HEK293T (cell line): ENCODE measurements around the gene IGFBP6.

Source experiments
- CTCF ChIA-PET: fragments of 350-600 bp; formaldehyde crosslinking; extraction: SDS; loops from one replicate; lab custom pipeline; 2021; ENCODE audit warnings: antibody characterized with exemption, inconsistent platforms; lab: Yijun Ruan, JAX
- POLR2A ChIA-PET: fragments of 350-600 bp; formaldehyde crosslinking; extraction: SDS; loops from one replicate; lab custom pipeline; 2020; ENCODE audit warnings: antibody characterized with exemption, inconsistent platforms; lab: Yijun Ruan, JAX
- DNase-seq: peaks from one replicate; pipeline ENCODE4 v3.0.0; 2012; ENCODE audit warnings: mixed read lengths; ENCODE audit errors: extremely low spot score
- ARNT ChIP-seq: fragments of 450-650 bp; IDR thresholded peaks from 2 replicates; pipeline ENCODE4 v1.6.1; 2017; ENCODE audit warnings: mild to moderate bottlenecking
- BHLHE40 ChIP-seq: fragments of 450-650 bp; IDR thresholded peaks from 2 replicates; pipeline ENCODE4 v1.6.1; 2016; ENCODE audit warnings: mild to moderate bottlenecking, moderate library complexity, borderline replicate concordance
- CTBP1 ChIP-seq: fragments of 450-650 bp; IDR thresholded peaks from 2 replicates; pipeline ENCODE4 v1.6.1; 2016; ENCODE audit warnings: borderline replicate concordance
- ELF4 ChIP-seq: fragments of 450-650 bp; IDR thresholded peaks from 2 replicates; pipeline ENCODE4 v1.6.1; 2017; ENCODE audit warnings: antibody characterized with exemption
- FOXA1 ChIP-seq: fragments of 450-650 bp; IDR thresholded peaks from 2 replicates; pipeline ENCODE4 v1.6.1; 2016; ENCODE audit warnings: mild to moderate bottlenecking
- FOXK2 ChIP-seq: fragments of 450-650 bp; IDR thresholded peaks from 2 replicates; pipeline ENCODE4 v1.6.1; 2016; ENCODE audit warnings: mild to moderate bottlenecking
- FOXM1 ChIP-seq: fragments of 450-650 bp; IDR thresholded peaks from 2 replicates; pipeline ENCODE4 v1.6.1; 2017; ENCODE audit warnings: mild to moderate bottlenecking, borderline replicate concordance
- HDGF ChIP-seq: fragments of 450-650 bp; IDR thresholded peaks from 2 replicates; pipeline ENCODE4 v1.6.1; 2017; ENCODE audit warnings: antibody characterized with exemption, borderline replicate concordance
- L3MBTL2 ChIP-seq: fragments of 450-650 bp; conservative IDR thresholded peaks from 2 replicates; pipeline ENCODE4 v1.6.1; 2016; ENCODE audit warnings: mild to moderate bottlenecking
- LEF1 ChIP-seq: fragments of 450-650 bp; IDR thresholded peaks from 2 replicates; pipeline ENCODE4 v1.6.1; 2017; ENCODE audit warnings: mild to moderate bottlenecking, borderline replicate concordance
- NFRKB ChIP-seq: fragments of 450-650 bp; IDR thresholded peaks from 2 replicates; pipeline ENCODE4 v1.6.1; 2016; ENCODE audit warnings: mild to moderate bottlenecking, moderate library complexity
- PKNOX1 ChIP-seq: fragments of 450-650 bp; IDR thresholded peaks from 2 replicates; pipeline ENCODE4 v1.6.1; 2016
- SP1 ChIP-seq: fragments of 450-650 bp; IDR thresholded peaks from 2 replicates; pipeline ENCODE4 v1.6.1; 2017
- SUZ12 ChIP-seq: fragments of 450-650 bp; IDR thresholded peaks from 2 replicates; pipeline ENCODE4 v1.6.1; 2016; ENCODE audit warnings: mild to moderate bottlenecking
- TARDBP ChIP-seq: fragments of 450-650 bp; IDR thresholded peaks from 2 replicates; pipeline ENCODE4 v1.6.1; 2016
- ZNF384 ChIP-seq: fragments of 450-650 bp; IDR thresholded peaks from 2 replicates; pipeline ENCODE4 v1.6.1; 2016

Gene IGFBP6

GRCh38 chr12:53077030-53077429, 20.4 kb upstream of the IGFBP6 start:
- DNase-seq = no peak
- CTCF ChIA-PET = interaction anchor here (1.0 to 1.2 kb wide), 2 partner anchors 11 to 22 kb away, joined by 3 to 7 read pairs; no protein-coding TSS in a partner anchor
- POLR2A ChIA-PET = no interaction called here
- TF ChIP-seq BHLHE40 = no peak
- TF ChIP-seq PKNOX1 = no peak
- TF ChIP-seq FOXA1 = no peak
- no peak for TF ChIP-seq FOXM1
- no peak for TF ChIP-seq SP1
- TF ChIP-seq ARNT = no peak
- no peak for TF ChIP-seq NFRKB
- no peak for TF ChIP-seq CTBP1
- TF ChIP-seq SUZ12 = no peak
- TF ChIP-seq L3MBTL2 = no peak
- TF ChIP-seq LEF1 = no peak
- TF ChIP-seq TARDBP = no peak
- no peak for TF ChIP-seq HDGF
- TF ChIP-seq ZNF384 = no peak
- TF ChIP-seq FOXK2 = no peak
- no peak for TF ChIP-seq ELF4

- TF ChIP-seq BHLHE40 = no peak
- TF ChIP-seq CTBP1 = no peak
- TF ChIP-seq L3MBTL2 = 0 out of 2 replicates have a peak, but pooled peaks have one; percentile 8
- CTCF ChIA-PET = interaction anchor here (1.0 to 1.9 kb wide), 4 partner anchors 10 to 25 kb away, joined by 3 to 18 read pairs (median 6); partner anchors contain the start of gene SOAT2
- POLR2A ChIA-PET = interaction anchor here (0.6 to 2.7 kb wide), 29 partner anchors 8 to 301 kb away, joined by 3 to 23 read pairs (median 5); partner anchors contain the start of genes AAAS, CSAD, EIF4B and ESPL1
- no peak for DNase-seq
These were observed 18.8 kb upstream of the IGFBP6 start for GRCh38 chr12:53078425-53079225.

DNA sequence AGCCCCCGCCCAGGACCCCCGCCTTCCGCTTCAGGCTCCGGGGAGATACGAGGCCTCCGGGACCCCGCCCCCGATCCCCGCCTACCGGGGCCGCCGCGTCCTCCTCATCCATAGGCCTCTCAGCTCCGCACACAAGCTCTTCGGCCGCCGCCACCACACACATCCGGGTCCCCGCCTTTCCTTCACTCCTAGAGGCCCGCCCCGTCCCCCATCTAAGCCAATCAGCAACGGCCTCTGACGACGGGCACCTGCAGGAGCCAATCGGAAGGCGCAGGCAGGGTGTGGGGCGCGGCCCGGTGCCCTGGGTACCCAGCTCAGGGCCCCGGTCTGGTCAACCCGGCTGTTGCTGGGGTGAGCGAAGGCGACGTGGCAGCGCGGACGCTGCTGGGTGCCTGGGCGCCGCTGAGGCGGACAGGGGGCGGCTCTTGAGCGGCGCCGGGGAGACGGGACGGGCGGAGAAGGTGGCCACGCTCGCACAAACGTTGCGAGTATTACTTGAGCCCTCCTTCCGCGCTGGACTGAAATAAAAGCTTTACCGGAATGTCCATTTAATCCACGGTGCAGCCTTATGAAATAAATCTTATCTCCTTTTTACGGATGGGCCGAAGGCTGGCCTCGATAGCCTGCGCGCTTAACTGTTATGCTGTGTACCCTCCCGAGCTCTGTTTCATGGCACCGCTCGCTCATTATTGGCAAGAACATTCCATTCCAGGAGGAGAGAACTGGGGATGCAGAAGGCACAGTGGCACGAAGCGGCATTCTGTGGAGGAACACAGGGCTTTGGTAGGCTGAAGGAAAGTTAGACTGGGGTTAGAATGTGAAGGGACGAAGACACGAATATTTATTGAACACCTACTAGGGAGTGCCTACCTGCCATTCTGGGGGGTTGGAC, 18.0 kb upstream of the IGFBP6 start, which contains the start of gene SPRYD3:
TSS of gene SPRYD3 (minus strand) at position 165 of the 892 bp plus-strand sequence. CDS start at position 108, 57 bp downstream.
- CTCF ChIA-PET = interaction anchor here (0.6 to 1.9 kb wide), 5 partner anchors 11 to 275 kb away, joined by 3 to 18 read pairs (median 4); partner anchors contain the start of gene SOAT2
- DNase-seq = peak; percentile 99
- TF ChIP-seq PKNOX1 (peak; percentile 99), CTBP1 (no peak), BHLHE40 (no peak), ZNF384 (no peak), NFRKB (no peak), L3MBTL2 (peak; percentile 7; the same call in 1 of the 2 replicates), TARDBP (no peak), ELF4 (peak; percentile 74), SP1 (no peak), LEF1 (no peak), FOXM1 (no peak), SUZ12 (no peak), FOXA1 (no peak), ARNT (no peak), FOXK2 (no peak), HDGF (no peak)
- POLR2A ChIA-PET = interaction anchor here (0.6 to 2.7 kb wide), 29 partner anchors 8 to 300 kb away, joined by 3 to 23 read pairs (median 5); partner anchors contain the start of genes AAAS, CSAD, EIF4B and ESPL1

GRCh38 chr12:53082637-53083175, 14.8 kb upstream of the IGFBP6 start:
- TF ChIP-seq CTBP1 (no peak), L3MBTL2 (no peak), ELF4 (no peak), TARDBP (no peak), HDGF (no peak), SUZ12 (no peak), ARNT (no peak), SP1 (no peak), BHLHE40 (no peak), LEF1 (no peak), FOXM1 (no peak), ZNF384 (no peak), FOXA1 (no peak), FOXK2 (no peak), NFRKB (no peak), PKNOX1 (no peak)
- ChIA-PET POLR2A (no interaction called here), CTCF (interaction anchor here (0.6 to 0.8 kb wide), 2 partner anchors 17 to 542 kb away, joined by 3 read pairs; no protein-coding TSS in a partner anchor)
- DNase-seq = no peak
